ENCODE data around the gene OSBPL3. TPM values are rescaled to one million over a fixed set of nuclear protein-coding genes. Genes with fewer than 3 reads are reported as not detected.
"Not testable (repeated sequence)": the region's sequence is repeated elsewhere in the genome, so short reads cannot be mapped to it uniquely, and the experiment has no call there.

OSBPL3 gene
- total and polyA plus RNA-seq, 2 experiments from 2014 or later: 21.8 to 25.8 TPM

- WGBS, 2 experiments (ENCODE audit: low coverage in 1 of 2, low lambda C conversion rate in 2 of 2, missing lambda C conversion rate in 2 of 2): 99 to 100% methylated on average over 3 of the region's 3 CpGs
- no peak overlapping the region for H3K27ac ChIP-seq
- 0 out of 2 replicates have a peak, but pooled peaks cover 3% of the 10 kb centered on the region for H3F3A ChIP-seq (ENCODE audit: insufficient read depth)
- H3K27me3 ChIP-seq (replicated peaks; ENCODE audit: insufficient read depth): no peaks in the 10 kb centered on the region
- H3K79me2 ChIP-seq (ENCODE audit: insufficient read depth): no peaks in the 10 kb centered on the region
- no peak overlapping the region for H3K4me2 ChIP-seq (ENCODE audit: unreplicated experiment)
- TF ChIP-seq EZH2phosphoT487 (IDR thresholded peaks at IDR 0.05; ENCODE audit: insufficient read depth, low read depth) (no peak), EZH2 (IDR thresholded peaks at IDR 0.05; ENCODE audit: insufficient read depth, poor library complexity, severe bottlenecking) (no peak)
- H3K4me3 ChIP-seq: no peak overlapping the region
- no peaks in the 10 kb centered on the region for H3K4me1 ChIP-seq (ENCODE audit: insufficient read depth)
- in situ Hi-C loops (cut with MboI): no loop called here
- peaks cover 29% of the 10 kb centered on the region for H3K36me3 ChIP-seq (ENCODE audit: low read depth)
- H4K20me1 ChIP-seq (ENCODE audit: insufficient read depth): no peaks in the 10 kb centered on the region
- no peak overlapping the region for H3K9ac ChIP-seq
- no peak for DNase-seq
- no peaks in the 10 kb centered on the region for H3K9me3 ChIP-seq (ENCODE audit: low read depth)
- no peak overlapping the region for H2AFZ ChIP-seq
- H3K9me2 ChIP-seq (ENCODE audit: insufficient read depth): no peaks in the 10 kb centered on the region
These were observed 180.5 kb downstream of the OSBPL3 start for GRCh38 chr7:24799506-24799905.

- no peaks in the 10 kb centered on the region for H4K20me1 ChIP-seq (ENCODE audit: insufficient read depth)
- 94 to 97% methylated on average over 4 of the region's 4 CpGs for WGBS, 2 experiments (ENCODE audit: low coverage in 1 of 2, low lambda C conversion rate in 2 of 2, missing lambda C conversion rate in 2 of 2)
- no peak overlapping the region for H3K4me3 ChIP-seq
- no peak overlapping the region for H3K4me2 ChIP-seq (ENCODE audit: unreplicated experiment)
- peaks cover 24% of the 10 kb centered on the region for H3K36me3 ChIP-seq (ENCODE audit: low read depth)
- H3K9me3 ChIP-seq (ENCODE audit: low read depth): no peaks in the 10 kb centered on the region
- TF ChIP-seq EZH2phosphoT487 (IDR thresholded peaks at IDR 0.05; ENCODE audit: insufficient read depth, low read depth): no peak
- TF ChIP-seq EZH2 (IDR thresholded peaks at IDR 0.05; ENCODE audit: insufficient read depth, poor library complexity, severe bottlenecking): no peak
- 0 out of 2 replicates have a peak, but pooled peaks cover 3% of the 10 kb centered on the region for H3F3A ChIP-seq (ENCODE audit: insufficient read depth)
- in situ Hi-C loops (cut with MboI): no loop called here
- DNase-seq: no peak
- H3K4me1 ChIP-seq (ENCODE audit: insufficient read depth): no peaks in the 10 kb centered on the region
- H3K27me3 ChIP-seq (replicated peaks; ENCODE audit: insufficient read depth): no peaks in the 10 kb centered on the region
- no peak overlapping the region for H3K9ac ChIP-seq
- H3K27ac ChIP-seq: no peak overlapping the region
- H2AFZ ChIP-seq: no peak overlapping the region
- H3K9me2 ChIP-seq (ENCODE audit: insufficient read depth): no peaks in the 10 kb centered on the region
- no peaks in the 10 kb centered on the region for H3K79me2 ChIP-seq (ENCODE audit: insufficient read depth)
These were observed 181.7 kb downstream of the OSBPL3 start for GRCh38 chr7:24798261-24798660.

- DNase-seq: peak; percentile 24
- in situ Hi-C loops (cut with MboI): no loop called here
- H3K79me2 ChIP-seq (ENCODE audit: insufficient read depth): no peaks in the 10 kb centered on the region
- no peaks in the 10 kb centered on the region for H3K27me3 ChIP-seq (replicated peaks; ENCODE audit: insufficient read depth)
- no peaks in the 10 kb centered on the region for H3K9me3 ChIP-seq (ENCODE audit: low read depth)
- H3K4me2 ChIP-seq (ENCODE audit: unreplicated experiment): no peak overlapping the region
- no peak overlapping the region for H2AFZ ChIP-seq
- no peaks in the 10 kb centered on the region for H4K20me1 ChIP-seq (ENCODE audit: insufficient read depth)
- no peak overlapping the region for H3K4me3 ChIP-seq
- H3K9ac ChIP-seq: no peak overlapping the region
- peaks cover 14% of the 10 kb centered on the region for H3K36me3 ChIP-seq (ENCODE audit: low read depth)
- no peaks in the 10 kb centered on the region for H3K4me1 ChIP-seq (ENCODE audit: insufficient read depth)
- H3F3A ChIP-seq (ENCODE audit: insufficient read depth): 0 out of 2 replicates have a peak, but pooled peaks cover 3% of the 10 kb centered on the region
- no peak for TF ChIP-seq EZH2 (IDR thresholded peaks at IDR 0.05; ENCODE audit: insufficient read depth, poor library complexity, severe bottlenecking)
- no peak for TF ChIP-seq EZH2phosphoT487 (IDR thresholded peaks at IDR 0.05; ENCODE audit: insufficient read depth, low read depth)
- no peaks in the 10 kb centered on the region for H3K9me2 ChIP-seq (ENCODE audit: insufficient read depth)
- no peak overlapping the region for H3K27ac ChIP-seq
- 92 to 93% methylated on average over 4 of the region's 4 CpGs for WGBS, 2 experiments (ENCODE audit: low coverage in 1 of 2, low lambda C conversion rate in 2 of 2, missing lambda C conversion rate in 2 of 2)
These were observed 182.7 kb downstream of the OSBPL3 start for GRCh38 chr7:24797270-24797669.

GRCh38 chr7:24795407-24795767, 184.6 kb downstream of the OSBPL3 start:
- Histone ChIP-seq H2AFZ (no peak overlapping the region), H3K9me3 (ENCODE audit: low read depth) (no peaks in the 10 kb centered on the region), H3F3A (ENCODE audit: insufficient read depth) (0 out of 2 replicates have a peak, but pooled peaks cover 3% of the 10 kb centered on the region), H3K4me3 (no peak overlapping the region), H3K27me3 (replicated peaks; ENCODE audit: insufficient read depth) (no peaks in the 10 kb centered on the region), H3K9me2 (ENCODE audit: insufficient read depth) (no peaks in the 10 kb centered on the region), H3K9ac (no peak overlapping the region), H3K27ac (no peak overlapping the region), H4K20me1 (ENCODE audit: insufficient read depth) (no peaks in the 10 kb centered on the region), H3K4me2 (ENCODE audit: unreplicated experiment) (no peak overlapping the region), H3K79me2 (ENCODE audit: insufficient read depth) (no peaks in the 10 kb centered on the region), H3K36me3 (ENCODE audit: low read depth) (peaks cover 10% of the 10 kb centered on the region), H3K4me1 (ENCODE audit: insufficient read depth) (no peaks in the 10 kb centered on the region)
- in situ Hi-C loops (cut with MboI): no loop called here
- TF ChIP-seq EZH2phosphoT487 (IDR thresholded peaks at IDR 0.05; ENCODE audit: insufficient read depth, low read depth) (no peak), EZH2 (IDR thresholded peaks at IDR 0.05; ENCODE audit: insufficient read depth, poor library complexity, severe bottlenecking) (no peak)
- WGBS, 2 experiments (ENCODE audit: low coverage in 1 of 2, low lambda C conversion rate in 2 of 2, missing lambda C conversion rate in 2 of 2): 95 to 97% methylated on average over 9 of the region's 9 CpGs
- no peak for DNase-seq

GRCh38 chr7:24794751-24795406, 185.1 kb downstream of the OSBPL3 start:
- H3K79me2 ChIP-seq (ENCODE audit: insufficient read depth); H3K27me3 ChIP-seq (replicated peaks; ENCODE audit: insufficient read depth); H3K9me3 ChIP-seq (ENCODE audit: low read depth); H3K9me2 ChIP-seq (ENCODE audit: insufficient read depth); H3K4me2 ChIP-seq (ENCODE audit: unreplicated experiment); H3K36me3 ChIP-seq (ENCODE audit: low read depth); in situ Hi-C loops (cut with MboI); DNase-seq; H3K27ac ChIP-seq; H4K20me1 ChIP-seq (ENCODE audit: insufficient read depth); H3K4me1 ChIP-seq (ENCODE audit: insufficient read depth); H2AFZ ChIP-seq; H3K4me3 ChIP-seq; H3F3A ChIP-seq (ENCODE audit: insufficient read depth); H3K9ac ChIP-seq: not testable (repeated sequence)
- 92 to 94% methylated on average over 20 to 22 of the region's 22 CpGs for WGBS, 2 experiments (ENCODE audit: low coverage in 1 of 2, low lambda C conversion rate in 2 of 2, missing lambda C conversion rate in 2 of 2)

Measured in GM23248 (cell line).